HG03139 (cell line): ENCODE results near the gene LRP1.

ENCODE experiments used
- ATAC-seq: cut with Tn5 transposase; IDR thresholded peaks from one replicate; pipeline ENCODE4 v1.9.1; 2021; ENCODE audit not compliant: unreplicated experiment

Gene LRP1

GRCh38 chr12:57208631-57209282 is 80.5 kb downstream of the LRP1 start:
- ATAC-seq: no peak

GRCh38 chr12:57209916-57210315 is 81.6 kb downstream of the LRP1 start:
- no peak for ATAC-seq

GRCh38 chr12:57210461-57210860 is 82.2 kb downstream of the LRP1 start:
- ATAC-seq: no peak

- ATAC-seq: no peak
These were observed 82.8 kb downstream of the LRP1 start for GRCh38 chr12:57210926-57211692.

- ATAC-seq: no peak
These were observed 83.8 kb downstream of the LRP1 start for GRCh38 chr12:57211791-57212700.

- ATAC-seq: no peak
These were observed 84.4 kb downstream of the LRP1 start for GRCh38 chr12:57212701-57213057.

DNA sequence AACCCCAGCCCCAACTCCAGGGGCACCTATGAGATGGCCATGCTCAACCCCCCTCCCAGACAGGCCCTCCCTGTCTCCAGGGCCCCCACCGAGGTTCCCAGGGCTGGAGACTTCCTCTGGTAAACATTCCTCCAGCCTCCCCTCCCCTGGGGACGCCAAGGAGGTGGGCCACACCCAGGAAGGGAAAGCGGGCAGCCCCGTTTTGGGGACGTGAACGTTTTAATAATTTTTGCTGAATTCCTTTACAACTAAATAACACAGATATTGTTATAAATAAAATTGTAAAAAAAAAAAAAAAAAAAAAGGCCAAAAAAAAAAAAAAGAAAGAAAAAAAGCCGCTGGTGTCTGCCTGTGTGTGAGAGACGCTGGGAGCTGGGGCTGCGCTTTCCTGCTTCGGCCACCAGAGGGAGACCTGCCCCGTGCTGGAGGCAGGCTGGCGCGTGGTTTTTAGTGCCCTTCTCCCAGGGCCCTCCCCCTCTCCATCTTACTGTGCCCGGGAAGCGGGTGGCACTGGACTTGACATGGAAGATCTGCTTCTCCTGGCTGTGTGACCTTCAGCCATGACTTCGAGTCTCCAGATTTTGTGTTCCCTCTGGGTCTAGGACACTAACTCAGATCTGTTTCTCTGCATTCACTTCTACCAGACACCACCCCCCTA is 84.9 kb downstream of the LRP1 start:
- ATAC-seq: no peak

DNA sequence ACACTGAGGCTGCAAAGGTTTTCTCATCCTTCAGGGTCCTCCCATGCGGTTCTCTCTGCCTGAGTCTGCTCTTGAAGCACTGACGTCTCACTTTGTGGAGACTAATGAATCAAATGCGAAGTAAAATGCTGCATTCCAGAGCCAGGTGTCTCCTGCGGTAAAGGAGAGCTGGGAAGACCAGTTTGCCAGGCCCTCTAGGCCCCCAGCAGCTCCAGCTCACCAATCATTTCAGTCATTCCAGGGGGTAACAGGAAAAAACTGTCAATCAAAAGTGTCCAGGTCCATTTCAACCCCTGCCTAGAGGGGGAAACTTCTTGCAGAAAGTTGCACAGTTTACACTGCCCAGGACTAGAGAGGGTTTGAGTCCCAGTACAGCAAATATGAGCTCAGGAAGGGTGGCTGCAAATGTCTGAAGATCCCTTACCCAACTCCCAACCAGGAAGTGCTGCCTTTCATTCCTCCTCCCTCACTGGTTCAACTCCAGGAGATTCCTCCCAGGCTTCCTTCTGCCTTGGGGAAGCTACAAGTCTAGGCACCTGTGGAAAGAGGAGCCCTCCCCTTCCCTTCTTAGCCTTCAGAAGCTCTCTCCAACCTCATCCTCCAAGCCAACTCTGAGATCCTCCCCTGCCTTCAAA is 85.6 kb downstream of the LRP1 start:
- no peak for ATAC-seq

DNA sequence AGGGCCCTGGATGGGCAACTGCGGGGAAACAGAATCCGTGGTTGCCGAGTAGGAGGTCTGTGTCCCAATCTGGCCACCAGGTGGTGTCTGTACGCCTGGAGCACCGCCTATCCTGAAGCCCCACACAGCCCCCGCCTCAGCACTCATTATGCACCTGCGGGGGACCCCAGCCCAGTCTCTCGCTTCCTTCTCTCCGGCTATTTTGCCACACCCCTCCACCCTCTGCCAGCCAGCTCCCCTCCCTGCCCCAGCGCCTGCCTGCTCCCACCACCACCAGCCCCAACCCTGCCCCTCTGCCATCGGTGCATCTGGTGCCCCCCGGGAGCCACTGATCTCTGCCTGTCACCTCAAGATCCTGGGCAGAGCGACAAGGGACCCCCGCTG is 86.1 kb downstream of the LRP1 start:
- ATAC-seq: no peak

DNA sequence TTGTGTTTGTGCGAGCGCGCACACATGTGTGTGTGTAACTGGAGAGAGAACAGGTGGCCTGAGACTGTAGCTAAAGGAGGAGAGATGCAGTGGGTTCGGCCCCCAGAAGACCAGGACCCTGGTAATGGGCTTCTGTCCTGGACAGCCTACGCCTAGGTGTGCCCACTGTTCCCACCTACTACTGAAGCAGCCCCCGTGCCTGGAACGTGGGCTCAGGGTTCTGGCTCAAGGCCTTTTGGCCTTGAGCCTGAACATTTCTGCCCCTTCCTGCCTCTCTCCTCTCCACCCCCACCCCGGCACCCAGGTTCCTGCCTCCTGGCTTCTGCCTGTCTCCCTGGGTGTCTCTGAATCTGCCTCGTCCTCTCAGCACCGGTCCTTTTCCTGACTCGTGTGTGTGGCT is 86.8 kb downstream of the LRP1 start:
- no peak for ATAC-seq

GRCh38 chr12:57215668-57216013 is 87.4 kb downstream of the LRP1 start:
- ATAC-seq: no peak

DNA sequence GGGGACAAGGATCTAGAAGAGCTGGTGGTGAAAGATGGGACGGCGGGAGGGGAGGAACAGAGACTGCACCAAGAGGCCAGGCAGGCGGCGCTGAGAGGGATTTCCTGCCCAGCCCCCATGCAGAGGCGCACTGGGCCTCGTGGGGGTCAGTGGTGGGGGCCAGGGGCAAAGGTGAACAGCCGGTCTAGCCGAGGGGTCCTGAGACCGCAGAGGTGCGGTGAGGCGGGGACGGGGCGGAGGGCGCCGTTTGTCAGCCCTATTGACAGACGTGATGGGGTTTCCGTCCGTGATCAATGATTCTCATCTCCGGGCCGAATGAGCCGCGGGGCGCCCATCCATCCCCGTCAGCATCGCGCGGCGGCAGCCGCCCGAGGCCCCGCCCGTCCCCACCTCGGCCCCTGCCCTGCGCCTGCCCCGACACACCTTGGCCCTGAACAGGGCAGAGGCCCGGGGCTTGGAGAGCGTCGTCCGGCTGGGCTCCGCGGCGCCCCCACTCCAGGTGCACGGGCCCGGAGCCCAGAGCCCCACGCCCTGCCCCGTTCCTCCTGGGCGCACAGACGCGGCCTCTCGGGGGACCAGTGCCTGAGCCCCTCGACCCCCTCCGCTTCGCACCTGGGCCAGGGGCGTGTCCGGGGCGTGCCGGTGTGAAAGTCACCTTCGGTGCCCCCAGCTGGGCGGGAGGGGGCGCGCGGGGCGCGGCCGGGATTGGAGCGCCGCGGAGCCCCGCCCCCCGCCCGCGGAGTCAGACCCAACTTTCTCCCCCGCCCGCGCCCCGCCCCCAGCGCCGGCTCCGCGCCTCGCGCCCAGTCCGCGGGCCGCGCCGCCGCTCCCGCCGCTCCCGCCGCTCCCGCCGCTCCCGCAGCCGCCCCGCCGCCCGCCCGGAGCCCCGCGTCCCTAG is 88.0 kb downstream of the LRP1 start, which contains the start of gene NXPH4:
TSS of gene NXPH4 (plus strand) at position 781 of the 898 bp plus-strand sequence. CDS start 176 bp downstream, outside the sequence.
- ATAC-seq: no peak

- no peak for ATAC-seq
These were observed 88.9 kb downstream of the LRP1 start for GRCh38 chr12:57216921-57217879.

- no peak for ATAC-seq
These were observed 90.0 kb downstream of the LRP1 start for GRCh38 chr12:57218030-57218853.

DNA sequence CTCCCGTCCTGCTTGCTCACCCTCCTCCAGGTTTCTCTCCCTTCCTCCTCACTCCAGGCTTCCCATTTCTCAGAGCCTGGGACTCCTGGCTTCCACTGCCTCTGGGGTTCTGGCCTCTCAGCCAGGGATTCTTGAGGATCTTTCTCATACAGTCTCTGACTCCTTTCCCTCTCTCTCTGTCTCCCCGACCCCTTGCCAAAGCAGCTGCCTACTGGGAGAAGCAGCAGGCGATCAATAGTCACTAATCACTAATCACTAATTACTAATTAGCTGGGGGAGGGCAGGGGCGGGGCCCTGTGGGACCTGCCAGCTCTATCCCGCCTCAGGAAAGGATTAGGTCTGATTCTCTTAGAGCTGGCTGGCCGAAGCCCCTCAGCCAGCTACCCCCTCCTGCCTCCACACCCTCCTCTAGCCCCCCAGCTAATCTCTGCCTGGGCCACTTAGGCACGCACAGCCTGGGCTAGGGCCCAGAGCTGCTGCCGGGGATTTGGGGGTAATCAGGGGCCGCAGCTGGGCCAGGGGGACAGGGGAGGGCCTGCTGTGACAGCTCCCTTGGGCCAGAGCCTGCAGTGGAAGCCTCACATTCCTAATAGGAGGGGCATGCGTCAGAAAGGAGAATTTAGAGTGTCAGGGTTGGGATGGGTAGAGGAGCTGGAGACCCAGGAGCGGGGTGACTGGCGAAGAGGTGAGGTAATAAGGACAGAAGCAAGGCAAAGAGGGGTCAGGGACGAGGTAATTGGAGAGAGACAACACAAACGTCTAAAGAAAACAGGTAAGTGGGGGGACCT is 91.1 kb downstream of the LRP1 start:
- no peak for ATAC-seq

DNA sequence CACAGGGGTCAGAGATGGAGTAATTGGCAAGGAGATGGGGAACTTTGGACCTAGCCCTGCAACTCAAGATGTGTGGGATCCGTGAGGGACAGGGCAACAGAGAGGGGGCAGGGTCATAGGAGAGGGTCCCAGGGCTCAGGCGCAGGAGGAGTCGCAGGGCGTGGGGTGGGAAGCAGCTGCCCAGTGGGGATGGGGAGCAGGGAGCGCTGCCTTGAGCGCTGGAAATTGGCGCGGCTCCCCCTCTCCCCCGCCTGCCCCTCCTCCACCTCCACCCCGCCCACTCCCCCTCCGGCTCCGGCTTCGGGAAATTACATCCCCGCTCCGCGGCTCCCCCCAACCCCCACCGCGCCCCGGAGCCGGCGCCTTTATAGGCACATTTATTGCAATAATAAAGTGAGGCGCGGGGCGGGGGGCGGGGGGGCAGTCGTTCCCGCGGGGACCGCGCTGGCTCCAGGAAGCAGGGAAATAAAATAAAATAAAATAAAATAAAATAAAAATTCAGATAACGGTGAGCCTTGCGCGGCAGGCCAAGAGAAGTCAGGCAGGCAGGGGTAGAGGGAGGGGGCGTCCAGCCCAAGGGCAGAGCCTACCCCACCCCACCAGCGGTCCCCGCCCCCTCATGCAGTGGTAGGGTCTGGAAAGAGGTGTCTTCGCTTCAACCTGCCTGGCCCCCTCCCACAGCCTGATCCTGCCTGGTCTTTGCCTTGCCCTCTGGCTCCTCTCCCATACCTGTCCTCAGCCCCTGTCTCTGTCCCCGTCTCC is 91.9 kb downstream of the LRP1 start:
- no peak for ATAC-seq
